Ovary (tissue), 9 donors: ENCODE results near the gene DPEP3. TPM values are rescaled to one million over a fixed set of nuclear protein-coding genes. Genes with fewer than 3 reads are reported as not detected.
A peak's percentile ranks its signal among the peaks of the same experiment; 100 is the strongest.

ENCODE experiments used
- DNase-seq, 5 donors: peaks; one replicate each; pipeline ENCODE4 v3.0.0-alpha.2; 2019 to 2020
- H3K27ac ChIP-seq, 2 donors: fragments of 200-600 bp; one replicate each; pipeline versions ENCODE4 v1.5.1 to v1.8.0; 2019 to 2022
- H3K27me3 ChIP-seq: fragments of 200-600 bp; one replicate; pipeline ENCODE4 v1.8.0; 2022
- H3K36me3 ChIP-seq: fragments of 200-600 bp; sonication (generic); one replicate; pipeline ENCODE4 v1.5.1; 2019
- H3K4me1 ChIP-seq: one replicate; pipeline ENCODE4 v1.8.1; 2013; ENCODE audit warnings: mild to moderate bottlenecking, moderate library complexity; ENCODE audit not compliant: insufficient read depth
- H3K4me3 ChIP-seq: fragments of 200-600 bp; sonication (generic); one replicate; pipeline ENCODE4 v1.5.1; 2017
- H3K9me3 ChIP-seq, 2 donors: fragments of 200-600 bp in 1 of 2; sonication (generic) in 1 of 2; one replicate each; pipeline versions ENCODE4 v1.5.1 to v1.8.1; 2013 to 2019; ENCODE audit warnings: mild to moderate bottlenecking in 1 of 2, moderate library complexity in 1 of 2
- CTCF ChIP-seq, 3 donors: fragments of 450-650 bp in 2 of 3; fragments of 200-600 bp in 1 of 3; IDR thresholded peaks; one replicate each; pipeline versions ENCODE4 v1.5.1 to v1.8.0; 2016 to 2022; ENCODE audit warnings: antibody characterized with exemption in 3 of 3, mild to moderate bottlenecking in 1 of 3
- EP300 ChIP-seq: sonication (generic); formaldehyde crosslinking; IDR thresholded peaks from one replicate; pipeline ENCODE4 v1.6.1; 2017; ENCODE audit warnings: antibody characterized with exemption
- POLR2A ChIP-seq: fragments of 450-650 bp; IDR thresholded peaks from one replicate; pipeline ENCODE4 v1.6.1; 2017; ENCODE audit warnings: antibody characterized with exemption, mild to moderate bottlenecking, moderate library complexity
- WGBS, 3 donors: extraction: QIAGEN DNeasy Blood & Tissue Kit in 1 of 3; methylation state at CpG; one replicate each; pipeline versions ENCODE4 v1.1.5 to v1.1.7; 2013 to 2017; 5-methylcytosine and 5-hydroxymethylcytosine counted together
- intact Hi-C, 4 donors: fragments of 100-400 bp; cut with DNase I; formaldehyde crosslinking; loops; one replicate each; pipeline versions ENCODE4 v1.11.0 to v1.15.1; 2022 to 2023
- polyA plus RNA-seq, 2 donors: library from polyadenylated mRNA; stranded (reverse); fragments of 200-250 nt in 1 of 2; fragments of 350-450 nt in 1 of 2; fragmentation: Illumina TruSeq in 1 of 2; extraction: RNeasy Lipid Tissue Mini Kit (QIAGEN cat#74804) in 1 of 2; gene quantifications; one replicate each; pipeline ENCODE4 v1.2.3, GENCODE V29; 2013 to 2014
- total RNA-seq, 7 donors: library from RNA; depleted of rRNA in 2 of 7; stranded (reverse); fragments of >200 nt in 2 of 7; fragmentation: NEBNext Ultra II Directional in 3 of 7; extraction: Animal tissue kit (Norgen Biotek cat#: 25700) in 3 of 7; gene quantifications; one replicate each; pipeline versions ENCODE4 v1.1.0 to v1.2.4, GENCODE V29; 2016 to 2023
- donor health status: DM: no; HTN: no; CAD: no; lungs with moderate emphysema.
- donor health status: DM: no; HTN: no; CAD: no.
- donor health status: Bipolar disorder and iron deficiency.
- donor health status: DM: yes; HTN: yes; CAD: no.
- donor health status: DM: no; HTN: no; CAD: no.
- donor health status: DM: yes; HTN: yes; CAD: no.

Gene DPEP3
- total and polyA plus RNA-seq, 9 donors = 0.05 to 0.23 TPM; not detected in 7

DNA sequence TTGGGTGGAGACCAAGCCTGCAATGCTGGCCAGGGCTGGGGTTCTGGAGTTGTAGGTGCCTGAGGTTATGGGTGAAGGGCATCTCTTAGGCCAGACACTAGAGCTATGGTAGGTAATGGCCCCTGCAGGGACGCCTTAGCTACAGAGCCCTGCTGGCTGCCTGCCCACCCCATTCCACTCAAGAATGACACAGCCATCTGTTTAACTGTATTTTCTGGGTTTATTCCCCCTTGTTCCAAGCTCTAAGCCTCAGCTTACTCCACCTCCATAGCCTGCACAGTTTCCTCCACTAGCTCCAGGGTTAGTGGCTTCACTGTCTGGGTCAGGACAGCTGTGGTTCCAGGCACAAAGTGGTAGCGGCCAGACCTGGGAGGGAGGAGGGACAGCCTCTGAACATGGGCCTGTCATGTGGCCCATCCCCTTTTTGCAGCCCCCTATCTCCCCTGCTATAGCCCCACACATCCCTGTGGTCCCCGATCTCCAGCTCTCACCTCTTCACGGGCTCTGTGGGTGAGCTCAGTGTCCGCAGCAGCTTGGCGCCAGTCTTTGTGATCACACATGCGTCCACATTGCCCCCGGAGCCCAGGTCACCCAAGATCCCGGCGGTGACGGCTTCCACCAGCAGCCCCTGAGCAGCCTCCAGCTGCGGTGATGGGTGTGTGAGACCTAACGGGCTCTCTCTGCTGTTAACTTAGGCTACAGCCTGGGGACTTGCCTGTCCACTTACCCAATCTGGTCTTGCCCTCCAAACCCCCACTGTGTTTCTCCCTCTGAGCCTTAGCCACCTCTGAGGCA is 45.8 kb downstream of the DPEP3 start:
- intact Hi-C loops = loop anchor here in 2 of 4 donors (5.0 to 10.0 kb wide), 2 partner anchors 257 to 270 kb away; partner anchors contain the start of genes ACD (in 1 of the 2), C16orf86 (in 1 of the 2), ENKD1 (in 1 of the 2) and PARD6A (in 1 of the 2)
- no peak for TF ChIP-seq EP300
- peak; percentile 4 for TF ChIP-seq POLR2A
- no peak for TF ChIP-seq CTCF (IDR thresholded peaks at IDR 0.05)
- 22 to 37% (median 27%) methylated on average over 13 of the region's 13 CpGs for WGBS, 3 donors
- no peaks in the 10 kb centered on the region for H3K27me3 ChIP-seq
- H3K36me3 ChIP-seq = no peaks in the 10 kb centered on the region
- H3K9me3 ChIP-seq = no peaks in the 10 kb centered on the region
- DNase-seq = peak in 2 of 5 donors; percentile 46 to 59
- peaks cover 11% of the 10 kb centered on the region for H3K4me1 ChIP-seq
- H3K27ac ChIP-seq = peak overlapping the region; percentile 38 to 85
- peak overlapping the region; percentile 96 for H3K4me3 ChIP-seq

DNA sequence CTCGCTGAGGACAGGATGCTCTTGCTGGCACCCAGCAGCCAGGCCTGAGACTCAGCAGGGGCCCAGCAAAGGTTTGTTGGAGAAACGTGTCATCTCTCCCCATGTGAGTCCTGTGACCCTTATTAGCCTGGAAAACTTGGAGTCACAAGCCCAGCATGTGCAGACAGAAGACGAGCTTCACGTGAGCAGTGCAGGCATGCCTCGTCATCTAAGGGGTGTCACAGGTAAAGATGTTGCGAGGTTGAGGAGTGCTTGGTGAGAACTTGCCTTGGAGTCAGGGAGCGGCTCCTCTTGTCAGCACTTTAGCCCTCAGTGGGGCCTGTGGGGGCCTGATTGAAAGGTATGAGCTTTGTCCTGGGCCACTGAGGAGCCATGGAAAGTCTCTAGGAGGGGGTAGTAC is 46.5 kb downstream of the DPEP3 start:
- intact Hi-C loops = loop anchor here in 2 of 4 donors (5.0 to 10.0 kb wide), 2 partner anchors 257 to 269 kb away; partner anchors contain the start of genes ACD (in 1 of the 2), C16orf86 (in 1 of the 2), ENKD1 (in 1 of the 2) and PARD6A (in 1 of the 2)
- peaks cover 11% of the 10 kb centered on the region for H3K4me1 ChIP-seq
- no peak for TF ChIP-seq EP300
- TF ChIP-seq CTCF (IDR thresholded peaks at IDR 0.05) = no peak
- no peak for TF ChIP-seq POLR2A
- WGBS, 3 donors = 77 to 78% (median 78%) methylated on average over 7 of the region's 7 CpGs
- no peaks in the 10 kb centered on the region for H3K36me3 ChIP-seq
- no peak for DNase-seq
- no peaks in the 10 kb centered on the region for H3K9me3 ChIP-seq
- no peak overlapping the region for H3K4me3 ChIP-seq
- no peaks in the 10 kb centered on the region for H3K27me3 ChIP-seq
- H3K27ac ChIP-seq = no peak overlapping the region

DNA sequence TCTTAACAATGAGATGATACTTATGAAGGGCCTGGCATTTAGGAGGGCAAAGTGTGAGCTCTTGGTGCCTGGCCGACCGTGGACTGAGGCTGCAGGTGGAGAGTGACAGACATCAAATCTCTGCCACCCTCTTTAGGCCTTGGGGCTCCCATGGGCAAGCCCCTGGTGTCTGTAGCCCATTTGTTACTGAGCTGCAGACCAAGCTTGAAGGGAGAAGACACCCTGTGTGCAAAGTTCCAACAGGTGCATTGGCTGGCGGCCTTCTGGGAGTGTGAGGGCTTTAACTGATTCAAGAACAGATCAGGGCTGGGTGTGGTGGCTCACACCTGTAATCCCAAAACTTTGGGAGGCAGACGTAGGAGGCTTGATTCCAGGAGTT is 47.8 kb downstream of the DPEP3 start:
- Histone ChIP-seq H3K27me3 (no peaks in the 10 kb centered on the region), H3K4me1 (peaks cover 11% of the 10 kb centered on the region), H3K4me3 (no peak overlapping the region), H3K9me3 (no peaks in the 10 kb centered on the region), H3K36me3 (no peaks in the 10 kb centered on the region), H3K27ac (peak overlapping the region in 1 of 2 donors; percentile 40)
- no peak for TF ChIP-seq EP300
- no peak for TF ChIP-seq POLR2A
- no peak for TF ChIP-seq CTCF (IDR thresholded peaks at IDR 0.05)
- intact Hi-C loops = loop anchor here in 2 of 4 donors (5.0 to 10.0 kb wide), 2 partner anchors 255 to 268 kb away; partner anchors contain the start of genes ACD (in 1 of the 2), C16orf86 (in 1 of the 2), ENKD1 (in 1 of the 2) and PARD6A (in 1 of the 2)
- 88 to 93% (median 91%) methylated on average over 4 of the region's 4 CpGs for WGBS, 3 donors
- DNase-seq = no peak

- Histone ChIP-seq H3K27me3 (no peaks in the 10 kb centered on the region), H3K4me3 (no peak within 1 kb of the TSS), H3K9me3 (no peaks in the 10 kb centered on the region), H3K4me1 (peaks cover 7% of the 10 kb centered on the region), H3K36me3 (no peaks in the 10 kb centered on the region), H3K27ac (peak within 1 kb of the TSS; percentile 40 to 52)
- peak in 4 of 5 donors; percentile 29 to 73 (median 62) for DNase-seq
- peak in 1 of 3 donors; percentile 29 for TF ChIP-seq CTCF (IDR thresholded peaks at IDR 0.05)
- no peak for TF ChIP-seq EP300
- no peak for TF ChIP-seq POLR2A
- WGBS, 3 donors = 41 to 45% (median 42%) methylated on average over 15 of the region's 15 CpGs
- intact Hi-C loops = loop anchor here in 2 of 4 donors (5.0 to 10.0 kb wide), 2 partner anchors 255 to 267 kb away; partner anchors contain the start of genes ACD (in 1 of the 2), C16orf86 (in 1 of the 2), ENKD1 (in 1 of the 2) and PARD6A (in 1 of the 2)
These were observed 48.4 kb downstream of the DPEP3 start, which contains the start of gene CTRL for GRCh38 chr16:67931712-67932461. Gene CTRL (minus strand): TSS chr16:67931862. CDS start chr16:67931852, 10 bp downstream.
